ENCODE measurements around the gene LIN7B. TPM values are rescaled to one million over a fixed set of nuclear protein-coding genes. Genes with fewer than 3 reads are reported as not detected.

LIN7B gene
- total and polyA plus RNA-seq, 9 of the 15 experiments (the other 6 are each of a cell fraction or from before 2014, with no cell fraction given), result 0.89 to 15.7 (median 4.0) TPM

DNA sequence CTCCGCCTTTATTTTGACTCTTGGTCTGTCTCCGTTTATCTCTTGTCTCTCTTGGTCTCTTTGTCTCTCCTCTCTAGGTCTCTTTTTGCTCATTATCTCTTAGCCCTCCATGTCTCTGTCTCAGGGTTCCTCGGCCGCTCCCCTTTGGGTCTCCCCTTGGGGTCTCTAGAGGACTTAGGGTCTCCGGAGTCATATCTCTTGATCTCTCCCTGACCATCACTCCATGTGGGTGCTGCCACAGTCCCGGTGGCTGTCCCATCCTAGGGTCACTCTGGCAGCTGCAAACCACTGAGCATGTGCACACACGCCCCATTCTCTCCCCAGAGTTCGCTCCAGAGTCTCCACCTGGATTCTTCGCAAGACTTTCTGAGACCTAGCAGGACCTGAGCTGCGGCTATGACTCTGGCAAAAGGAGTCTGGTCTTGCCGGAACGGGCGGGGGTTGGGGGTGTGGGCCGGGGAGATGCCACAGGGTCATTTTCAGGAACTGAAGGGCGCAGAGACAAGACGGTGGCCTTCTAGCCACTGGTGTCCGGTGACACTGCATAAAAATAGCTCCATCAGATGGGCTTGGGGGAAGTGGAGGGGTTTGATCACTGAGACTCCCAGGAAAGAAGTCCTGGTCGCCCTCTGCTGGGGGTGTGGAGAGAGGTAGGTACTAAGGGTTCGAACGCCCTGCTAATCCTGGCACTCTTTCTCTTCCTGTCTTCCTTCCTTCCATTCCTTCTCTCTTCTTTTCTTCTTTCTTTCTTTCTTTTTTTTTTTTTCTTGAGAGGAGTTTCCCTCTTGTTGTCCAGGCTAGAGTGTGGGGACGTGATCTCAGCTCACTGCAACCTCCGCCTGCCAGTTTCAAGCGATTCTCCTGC is 40.4 kb upstream of the LIN7B start (continued):
- TF ChIP-seq CTCF (IDR thresholded peaks at IDR 0.05 in 2 of 3, conservative IDR thresholded peaks at IDR 0.05 in 1 of 3; ENCODE audit: insufficient read depth in 2 of 3, low read depth in 1 of 3, low read length in 3 of 3), result peak; percentile 71 to 84 (median 79)
- TF ChIP-seq, protein P1, sequence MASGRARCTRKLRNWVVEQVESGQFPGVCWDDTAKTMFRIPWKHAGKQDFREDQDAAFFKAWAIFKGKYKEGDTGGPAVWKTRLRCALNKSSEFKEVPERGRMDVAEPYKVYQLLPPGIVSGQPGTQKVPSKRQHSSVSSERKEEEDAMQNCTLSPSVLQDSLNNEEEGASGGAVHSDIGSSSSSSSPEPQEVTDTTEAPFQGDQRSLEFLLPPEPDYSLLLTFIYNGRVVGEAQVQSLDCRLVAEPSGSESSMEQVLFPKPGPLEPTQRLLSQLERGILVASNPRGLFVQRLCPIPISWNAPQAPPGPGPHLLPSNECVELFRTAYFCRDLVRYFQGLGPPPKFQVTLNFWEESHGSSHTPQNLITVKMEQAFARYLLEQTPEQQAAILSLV (tag; IDR thresholded peaks at IDR 0.05), result no peak
- no peak for TF ChIP-seq CUX1 (CRISPR knock-in tag; IDR thresholded peaks at IDR 0.05)
- no peak for TF ChIP-seq CEBPG (CRISPR knock-in tag; IDR thresholded peaks at IDR 0.05)
- TF ChIP-seq CEBPG (tag; conservative IDR thresholded peaks at IDR 0.05 in 1 of 2, IDR thresholded peaks at IDR 0.05 in 1 of 2), result no peak
- TF ChIP-seq, protein P2, sequence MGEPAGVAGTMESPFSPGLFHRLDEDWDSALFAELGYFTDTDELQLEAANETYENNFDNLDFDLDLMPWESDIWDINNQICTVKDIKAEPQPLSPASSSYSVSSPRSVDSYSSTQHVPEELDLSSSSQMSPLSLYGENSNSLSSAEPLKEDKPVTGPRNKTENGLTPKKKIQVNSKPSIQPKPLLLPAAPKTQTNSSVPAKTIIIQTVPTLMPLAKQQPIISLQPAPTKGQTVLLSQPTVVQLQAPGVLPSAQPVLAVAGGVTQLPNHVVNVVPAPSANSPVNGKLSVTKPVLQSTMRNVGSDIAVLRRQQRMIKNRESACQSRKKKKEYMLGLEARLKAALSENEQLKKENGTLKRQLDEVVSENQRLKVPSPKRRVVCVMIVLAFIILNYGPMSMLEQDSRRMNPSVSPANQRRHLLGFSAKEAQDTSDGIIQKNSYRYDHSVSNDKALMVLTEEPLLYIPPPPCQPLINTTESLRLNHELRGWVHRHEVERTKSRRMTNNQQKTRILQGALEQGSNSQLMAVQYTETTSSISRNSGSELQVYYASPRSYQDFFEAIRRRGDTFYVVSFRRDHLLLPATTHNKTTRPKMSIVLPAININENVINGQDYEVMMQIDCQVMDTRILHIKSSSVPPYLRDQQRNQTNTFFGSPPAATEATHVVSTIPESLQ (CRISPR knock-in tag; IDR thresholded peaks at IDR 0.05), result no peak
- no peak for TF ChIP-seq DMBX1 (CRISPR knock-in tag; IDR thresholded peaks at IDR 0.05; ENCODE audit: borderline replicate concordance)
- no peak for TF ChIP-seq ZNF263 (CRISPR knock-in tag; IDR thresholded peaks at IDR 0.05; ENCODE audit: borderline replicate concordance)
- TF ChIP-seq ZKSCAN3 (CRISPR knock-in tag; IDR thresholded peaks at IDR 0.05), result no peak
- TF ChIP-seq ESRRB (CRISPR knock-in tag; IDR thresholded peaks at IDR 0.05; ENCODE audit: borderline replicate concordance), result no peak
- TF ChIP-seq MED1 (CRISPR knock-in tag; IDR thresholded peaks at IDR 0.05; ENCODE audit: borderline replicate concordance), result no peak
